Gastroesophageal sphincter (tissue), 3 donors: ENCODE data around the gene DUSP16.

Experiments used
- CTCF ChIP-seq, 4 experiments: fragments of 200-600 bp in 2 of 4; fragments of 450-650 bp in 2 of 4; sonication (generic) in 1 of 4; IDR thresholded peaks; one replicate each; pipeline ENCODE4 v1.5.1; 2017 to 2019; ENCODE audit warnings: antibody characterized with exemption in 4 of 4, mild to moderate bottlenecking in 2 of 4, moderate library complexity in 2 of 4
- EP300 ChIP-seq: sonication (generic); formaldehyde crosslinking; IDR thresholded peaks from one replicate; pipeline ENCODE4 v1.6.1; 2017; ENCODE audit warnings: antibody characterized with exemption, mild to moderate bottlenecking
- POLR2A ChIP-seq, 2 donors: fragments of 450-650 bp; IDR thresholded peaks; one replicate each; pipeline ENCODE4 v1.6.1; 2017; ENCODE audit warnings: antibody characterized with exemption in 2 of 2, mild to moderate bottlenecking in 2 of 2, moderate library complexity in 1 of 2
- POLR2AphosphoS5 ChIP-seq: sonication (generic); formaldehyde crosslinking; IDR thresholded peaks from one replicate; pipeline ENCODE4 v1.6.1; 2017; ENCODE audit warnings: antibody characterized with exemption

- TF ChIP-seq CTCF (IDR thresholded peaks at IDR 0.05), result no peak
- TF ChIP-seq POLR2AphosphoS5, result no peak
- no peak for TF ChIP-seq POLR2A (IDR thresholded peaks at IDR 0.05)
- no peak for TF ChIP-seq EP300
Measured at GRCh38 chr12:12482150-12482761, 80.4 kb downstream of the DUSP16 start.
